ENCODE results near the gene KRT84.
"Not testable (repeated sequence)": the region's sequence is repeated elsewhere in the genome, so short reads cannot be mapped to it uniquely, and the experiment has no call there.

The KRT84 gene

DNA sequence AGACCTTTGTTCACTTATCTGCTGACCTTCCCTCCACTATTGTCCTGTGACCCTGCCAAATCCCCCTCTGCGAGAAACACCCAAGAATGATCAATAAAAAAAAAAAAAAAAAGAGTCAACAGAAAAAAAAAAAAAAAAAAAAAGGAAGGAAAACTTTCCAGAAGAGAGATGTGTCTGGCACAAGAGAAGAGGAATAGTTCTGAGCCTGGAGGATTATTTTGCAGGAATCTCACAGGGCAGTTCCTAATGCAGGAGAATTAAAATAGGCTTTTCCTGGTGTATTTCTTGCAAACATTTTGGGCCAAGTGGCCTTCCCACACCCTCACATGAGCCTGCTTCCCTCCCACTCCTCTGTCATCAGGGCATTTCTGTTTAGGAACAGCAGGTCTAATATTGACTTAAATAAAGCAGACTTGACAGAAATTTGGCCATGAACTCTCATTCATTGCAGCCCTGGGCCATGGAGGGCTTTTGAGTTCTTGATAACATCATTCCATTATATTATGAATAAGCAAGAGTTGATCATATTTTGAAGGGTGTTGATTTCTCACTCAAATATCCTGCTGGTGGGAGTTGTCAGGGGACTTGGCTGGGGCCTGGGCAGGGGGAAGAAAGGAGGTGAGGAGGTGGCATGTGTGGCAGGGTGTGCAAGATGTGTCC is 25.3 kb upstream of the KRT84 start:
- not testable (repeated sequence) for DNase-seq

DNA sequence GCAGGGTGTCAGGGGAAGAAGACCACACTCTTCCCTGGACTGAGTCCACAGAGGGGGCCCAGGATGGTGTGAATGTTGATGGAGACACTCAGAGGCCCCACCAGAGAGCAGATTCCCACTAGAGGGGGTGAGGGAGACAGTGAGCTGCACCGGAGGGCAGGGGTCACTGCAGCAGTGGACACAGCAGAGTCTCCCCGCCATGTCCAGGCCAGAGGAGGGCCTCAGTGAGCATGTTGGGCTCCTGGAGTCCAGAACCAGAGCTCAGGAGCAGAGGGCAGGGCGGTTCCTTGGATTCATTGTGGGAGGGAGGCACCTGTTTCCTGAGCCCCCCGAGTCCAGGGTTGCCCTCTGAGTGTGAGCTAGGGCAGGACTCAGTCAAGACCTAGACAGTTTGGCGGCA is 22.5 kb upstream of the KRT84 start:
- no peak for DNase-seq

DNA sequence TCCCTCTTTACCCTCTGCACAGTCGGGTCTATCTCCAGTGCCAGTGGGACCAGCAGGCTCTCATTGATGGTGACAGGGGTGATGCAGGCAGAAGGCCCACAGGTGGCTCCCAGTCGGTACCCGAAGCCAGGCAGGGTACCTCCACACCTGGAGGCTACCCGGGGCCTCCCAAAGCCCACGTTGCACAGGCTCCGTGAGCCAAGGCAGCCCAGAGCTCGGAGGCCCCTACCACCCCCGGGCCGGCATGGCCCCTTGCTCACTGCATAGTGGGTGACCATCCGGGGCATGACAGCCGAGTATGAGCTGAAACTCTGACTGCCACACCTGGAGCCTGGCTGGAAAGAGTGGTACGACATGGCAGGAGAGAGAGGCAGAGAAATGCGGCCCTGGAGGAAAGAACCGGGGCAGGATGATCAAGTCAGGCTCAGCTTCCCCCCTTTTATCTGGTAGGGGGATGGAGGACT is 20.5 kb upstream of the KRT84 start, which contains the start of gene KRT82:
Gene KRT82, minus strand, starts transcription at position 414 of the 464 bp plus-strand sequence. Its CDS starts 58 bp downstream, at position 356.
- no peak for DNase-seq

DNA sequence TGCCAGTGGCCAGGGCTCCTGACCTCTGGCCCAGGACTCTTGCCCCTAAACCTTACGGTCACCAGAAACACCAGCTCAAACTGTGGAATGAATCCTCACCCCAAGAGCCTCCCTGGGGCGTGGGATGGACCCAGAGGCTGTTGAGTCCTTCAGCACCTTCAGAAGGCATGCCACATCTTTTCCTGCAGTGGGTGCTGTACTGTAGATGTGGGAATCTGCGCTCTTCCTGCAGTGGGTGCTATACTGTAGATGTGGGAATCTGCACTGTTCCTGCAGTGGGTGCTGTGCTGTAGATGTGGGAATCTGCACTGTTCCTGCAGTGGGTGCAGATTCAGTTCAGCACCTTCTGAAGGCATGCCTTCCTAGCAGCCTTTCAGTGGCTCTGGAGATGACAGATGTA is 19.5 kb upstream of the KRT84 start:
- peak in 1 of 2 experiments; percentile 8 for DNase-seq

DNA sequence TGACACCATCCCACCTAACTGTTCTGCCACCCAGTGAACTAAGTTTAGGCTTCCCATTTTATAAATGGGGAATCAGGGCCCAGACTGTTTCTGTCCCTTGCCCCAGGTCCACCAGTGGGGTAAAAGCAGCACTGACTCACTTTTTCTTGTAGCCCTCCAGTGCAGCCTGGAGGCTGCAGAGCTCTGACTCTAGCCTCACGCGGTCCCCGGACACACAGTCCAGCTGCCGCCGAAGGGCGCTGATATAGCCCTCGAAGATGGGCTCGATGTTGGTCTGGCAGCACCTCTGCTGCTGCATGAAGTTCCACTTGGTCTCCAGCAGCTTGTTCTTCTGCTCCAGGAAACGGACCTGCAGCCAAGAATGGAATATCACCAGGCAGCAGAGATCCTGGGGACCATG is 18.1 kb upstream of the KRT84 start:
- DNase-seq = no peak

DNA sequence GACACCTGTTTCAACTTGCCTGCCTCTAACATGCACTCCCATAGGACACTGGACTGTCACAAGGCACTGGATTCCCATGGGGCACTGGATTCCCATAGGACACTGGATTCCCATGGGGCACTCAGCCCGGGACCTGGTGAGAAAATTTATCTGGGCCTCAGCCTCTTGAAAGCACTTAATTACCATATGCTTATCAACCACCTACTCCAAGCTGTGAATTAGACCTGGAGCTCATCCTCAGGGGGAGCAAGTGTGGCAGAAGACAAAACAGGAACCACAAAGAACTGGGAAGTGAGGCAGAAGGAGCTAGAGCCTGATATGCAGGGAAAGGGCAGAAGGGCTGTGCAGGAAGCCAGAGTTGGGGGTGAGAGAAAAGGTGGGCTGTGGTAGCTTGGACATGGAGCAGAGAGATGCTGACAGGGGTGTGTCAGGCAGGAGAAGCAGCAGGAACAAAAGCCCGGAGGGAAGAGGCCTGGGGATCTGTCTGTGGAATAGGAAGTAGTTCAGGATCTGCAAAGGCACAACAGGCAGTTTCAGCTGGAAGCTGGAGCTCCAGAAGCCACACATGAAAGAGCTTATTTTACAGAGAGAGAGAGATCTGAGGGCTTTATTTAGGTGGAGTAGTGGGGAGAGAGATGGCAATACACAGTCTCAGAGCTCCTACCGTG is 17.6 kb upstream of the KRT84 start:
- no peak for DNase-seq

DNA sequence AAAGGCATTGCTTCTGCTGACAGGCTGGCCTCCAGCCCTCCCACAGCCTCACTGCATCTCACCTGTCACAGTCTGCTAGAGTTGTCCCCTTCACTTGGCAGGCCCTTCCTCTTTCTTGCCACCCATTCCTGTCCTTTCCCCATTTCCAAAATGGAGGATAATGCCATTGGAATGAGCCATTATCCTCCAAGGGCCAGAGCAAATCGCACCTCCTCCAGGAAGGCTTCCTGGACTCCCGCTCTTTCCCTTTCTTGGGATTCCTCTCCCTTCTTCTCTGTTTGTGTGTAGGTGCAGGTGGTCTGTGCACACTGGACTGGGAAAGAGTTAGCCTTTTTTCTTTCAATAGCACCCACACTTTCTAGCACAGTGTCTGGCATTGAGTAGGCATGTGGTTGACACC is 16.9 kb upstream of the KRT84 start:
- DNase-seq = no peak

DNA sequence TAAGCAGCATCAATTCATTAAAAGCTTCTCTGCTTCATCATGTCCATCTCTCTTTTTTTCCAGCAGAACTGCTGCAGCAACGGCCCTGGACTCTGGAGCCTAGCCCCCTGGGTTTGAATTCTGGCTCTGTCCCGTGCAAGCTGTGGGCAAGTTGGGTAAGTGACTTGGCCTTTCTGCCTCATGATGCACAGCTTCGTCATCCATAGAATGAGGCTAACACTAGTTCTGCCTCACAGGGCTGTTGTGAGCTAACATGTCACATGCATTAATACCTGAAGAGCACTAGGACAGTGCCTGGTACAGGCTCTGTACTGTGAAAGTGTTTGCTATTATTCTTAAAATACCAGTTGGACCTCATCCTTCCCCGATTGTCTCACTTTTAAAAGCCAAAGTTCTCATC is 16.5 kb upstream of the KRT84 start:
- no peak for DNase-seq

DNA sequence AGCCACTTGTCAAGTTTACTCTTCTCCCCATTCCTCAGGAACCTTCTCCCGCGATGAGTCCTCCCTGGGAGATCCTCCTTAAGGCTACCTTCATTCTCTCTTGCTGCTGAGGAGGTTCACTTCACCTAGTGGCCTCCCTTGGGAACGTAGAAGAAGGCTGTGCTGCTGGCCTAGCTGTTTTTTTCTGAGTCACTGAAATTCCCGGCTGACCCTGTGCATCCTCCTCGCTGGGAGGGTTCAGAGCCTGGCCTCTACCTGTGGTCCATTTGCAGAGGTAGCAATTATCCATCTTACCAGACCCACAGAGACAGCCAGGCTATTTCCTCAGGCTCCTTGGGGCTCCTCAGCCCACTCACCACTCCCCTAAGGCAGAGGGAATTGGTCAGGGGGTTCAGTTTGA is 16.1 kb upstream of the KRT84 start:
- no peak for DNase-seq

DNA sequence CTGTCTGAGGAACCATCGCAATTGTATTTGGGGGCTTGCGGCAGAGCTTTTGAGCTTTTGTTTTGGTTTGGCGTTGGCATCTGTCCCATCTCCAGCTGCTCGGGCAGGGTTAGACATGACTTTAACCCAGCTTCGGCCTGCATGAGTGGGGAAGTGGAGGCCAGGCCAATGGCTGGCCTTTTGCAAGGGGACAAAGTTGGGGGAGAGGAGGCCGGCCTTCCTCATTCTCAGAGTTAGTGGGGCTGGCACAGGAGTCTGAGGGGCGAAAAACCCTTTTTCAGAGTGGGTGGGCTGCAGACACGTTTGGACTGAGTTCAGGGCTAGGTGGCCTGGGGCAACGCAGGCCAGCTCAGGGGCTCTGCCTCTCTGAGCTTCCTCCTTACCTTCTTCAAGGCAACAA is 15.5 kb upstream of the KRT84 start:
- DNase-seq = no peak

DNA sequence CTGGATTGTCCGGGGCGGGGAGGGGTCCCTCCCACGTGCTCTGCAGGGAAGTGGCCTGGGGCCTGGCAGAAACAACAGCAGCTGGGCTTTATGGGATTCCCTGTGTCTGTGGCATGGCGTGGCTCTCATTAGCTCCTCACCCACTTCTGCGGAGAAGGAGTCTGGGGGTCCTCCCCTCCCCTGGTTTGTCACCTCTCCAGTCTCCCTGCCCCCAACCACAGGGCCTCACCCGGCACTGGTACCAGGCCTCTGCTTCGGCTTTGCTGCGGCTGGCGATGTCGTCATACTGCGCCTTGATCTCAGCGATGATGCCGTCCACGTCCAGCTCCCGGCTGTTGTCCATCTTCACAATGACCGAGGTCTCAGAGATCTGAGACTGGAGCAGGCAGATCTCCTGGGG is 14.3 kb upstream of the KRT84 start:
- no peak for DNase-seq

DNA sequence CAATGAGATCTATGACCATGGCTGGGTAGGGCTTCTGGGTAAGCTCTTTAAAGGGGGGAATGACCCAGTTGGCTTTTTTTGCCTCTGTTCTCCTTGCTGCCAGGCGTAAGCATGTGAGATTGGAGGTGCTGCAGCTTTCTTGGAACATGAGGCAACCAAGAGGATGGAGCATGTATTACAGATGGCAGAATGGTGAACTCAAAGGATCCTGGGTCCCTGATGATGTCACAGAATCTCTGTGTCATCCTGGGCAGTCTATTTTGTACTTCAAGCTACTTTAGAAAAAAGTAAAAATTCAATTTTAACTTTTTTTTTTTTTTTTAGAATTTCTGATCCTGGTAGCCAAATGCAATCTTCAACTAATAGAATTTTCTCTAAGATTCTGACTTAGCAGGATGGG is 12.7 kb upstream of the KRT84 start:
- DNase-seq = no peak

DNA sequence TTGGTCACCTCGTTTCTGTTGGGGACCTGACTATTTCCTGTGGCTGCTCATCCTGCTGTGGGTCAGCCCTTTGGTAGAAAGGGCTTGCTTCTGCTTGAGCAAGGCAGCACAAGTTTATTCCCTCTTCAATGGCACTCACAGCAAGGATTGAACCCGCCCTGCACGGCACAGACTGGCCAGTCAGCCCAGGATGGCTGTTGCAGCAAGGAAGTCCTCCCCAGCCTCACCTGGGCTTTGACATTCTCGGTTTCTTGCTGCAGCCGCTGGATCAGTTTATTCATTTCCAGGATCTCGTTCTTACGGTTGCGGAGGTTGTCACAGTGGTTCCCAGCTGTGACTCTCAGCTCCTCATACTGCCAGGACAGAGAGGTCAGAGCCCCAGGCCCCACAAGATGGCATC is 11.2 kb upstream of the KRT84 start:
- DNase-seq = no peak

DNA sequence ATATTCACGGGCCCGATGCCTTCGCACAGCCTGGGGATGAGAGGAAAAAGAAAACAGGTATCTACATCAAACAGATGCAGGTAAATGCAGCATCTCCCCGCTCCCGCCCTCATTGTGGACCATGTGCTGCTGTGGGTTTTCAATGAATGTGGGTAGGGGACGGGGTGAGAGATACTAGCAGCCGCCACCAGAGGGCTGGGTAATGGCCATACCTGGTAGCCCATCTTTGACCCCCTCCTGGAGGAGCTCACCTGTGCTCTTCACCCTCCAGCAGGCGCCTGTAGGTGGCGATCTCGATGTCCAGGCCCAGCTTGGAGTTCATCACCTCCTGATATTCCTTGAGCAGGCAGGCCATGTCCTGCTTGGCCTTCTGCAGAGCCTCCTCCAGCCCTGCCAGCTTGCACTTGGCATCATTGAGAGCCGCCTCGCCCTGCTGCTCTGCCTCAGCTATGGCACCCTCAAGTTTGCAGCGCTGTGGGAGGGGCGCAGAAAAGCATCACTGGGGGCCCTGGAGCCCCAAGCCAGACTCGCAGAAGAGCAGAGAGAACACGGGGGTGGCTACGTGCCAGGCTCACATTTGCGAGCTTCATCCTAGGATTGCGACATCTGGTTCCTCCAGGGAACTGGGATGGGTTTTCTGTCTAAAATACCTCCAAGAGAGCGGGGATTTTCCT is 10.4 kb upstream of the KRT84 start:
- no peak for DNase-seq

DNA sequence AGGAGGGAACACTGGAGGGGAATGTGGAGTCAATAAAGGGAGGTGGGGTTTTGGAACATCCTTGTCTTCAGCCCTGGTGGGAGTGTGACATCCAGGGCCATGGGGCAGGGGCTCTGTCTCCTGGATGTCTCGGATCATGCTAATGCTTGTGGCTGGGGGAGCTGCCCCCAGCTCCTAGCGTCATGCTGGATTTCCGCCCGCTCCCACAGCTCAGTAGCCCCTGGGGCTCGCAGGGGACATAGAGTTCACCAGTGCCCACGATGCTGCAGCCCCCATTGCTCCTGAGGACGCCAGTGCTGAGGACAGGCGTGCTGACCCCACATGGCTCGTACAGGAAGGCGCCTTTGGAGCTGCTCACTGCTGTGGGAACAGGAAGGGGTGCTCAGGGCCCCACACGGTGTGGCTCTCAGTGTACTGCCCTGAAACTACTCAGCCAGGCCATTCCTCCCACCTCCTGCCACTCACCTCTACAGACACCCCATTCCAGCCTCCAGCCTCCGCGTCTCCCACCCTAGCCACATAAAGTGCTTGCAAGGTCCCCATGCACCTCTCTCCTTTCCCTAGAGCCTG is 9.5 kb upstream of the KRT84 start:
- DNase-seq = no peak

DNA sequence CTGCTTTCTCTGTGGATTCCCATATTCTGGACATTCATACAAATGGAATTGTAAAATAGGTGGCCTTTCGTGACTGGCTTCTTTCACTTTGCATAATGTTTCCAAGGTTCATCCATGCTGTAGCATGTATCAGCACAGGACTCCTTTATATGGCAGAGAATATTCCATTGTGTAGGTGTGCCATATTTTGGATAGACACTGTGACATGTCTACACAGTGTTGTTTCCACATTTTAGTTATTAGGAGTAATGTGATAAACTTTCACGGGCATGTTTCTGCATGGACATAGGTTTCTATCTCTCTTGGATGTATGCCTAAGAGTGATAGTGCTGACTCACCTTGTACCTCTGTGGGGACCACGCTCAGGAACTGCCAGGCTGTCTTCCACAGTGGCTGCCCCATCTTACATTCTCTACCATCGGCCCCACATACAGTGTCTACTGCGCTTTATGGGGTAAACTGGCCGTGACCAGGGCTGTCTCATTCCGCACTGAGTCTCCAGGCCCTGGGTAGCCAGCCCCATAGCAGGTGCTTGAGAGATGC is 7.1 kb upstream of the KRT84 start:
- no peak for DNase-seq

DNA sequence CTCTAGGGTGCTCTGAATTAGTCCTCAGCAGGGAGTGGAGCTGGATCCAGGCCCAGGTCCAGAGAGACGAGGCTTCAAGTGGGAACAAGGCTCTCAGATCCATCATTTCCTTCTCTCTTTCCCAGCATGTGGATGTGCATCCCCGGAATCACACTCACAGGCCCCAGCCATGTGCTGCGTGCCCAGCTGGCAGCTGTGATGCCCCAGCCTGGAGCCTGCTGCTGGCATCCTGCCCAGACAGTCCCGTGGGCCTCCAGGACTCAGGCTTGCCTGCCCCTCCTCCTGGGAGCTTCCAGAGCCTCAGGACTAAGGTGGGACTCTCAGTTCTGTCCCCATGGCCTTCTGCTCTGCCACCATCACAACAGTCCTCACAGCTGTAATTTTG is 6.2 kb upstream of the KRT84 start:
- DNase-seq = no peak

DNA sequence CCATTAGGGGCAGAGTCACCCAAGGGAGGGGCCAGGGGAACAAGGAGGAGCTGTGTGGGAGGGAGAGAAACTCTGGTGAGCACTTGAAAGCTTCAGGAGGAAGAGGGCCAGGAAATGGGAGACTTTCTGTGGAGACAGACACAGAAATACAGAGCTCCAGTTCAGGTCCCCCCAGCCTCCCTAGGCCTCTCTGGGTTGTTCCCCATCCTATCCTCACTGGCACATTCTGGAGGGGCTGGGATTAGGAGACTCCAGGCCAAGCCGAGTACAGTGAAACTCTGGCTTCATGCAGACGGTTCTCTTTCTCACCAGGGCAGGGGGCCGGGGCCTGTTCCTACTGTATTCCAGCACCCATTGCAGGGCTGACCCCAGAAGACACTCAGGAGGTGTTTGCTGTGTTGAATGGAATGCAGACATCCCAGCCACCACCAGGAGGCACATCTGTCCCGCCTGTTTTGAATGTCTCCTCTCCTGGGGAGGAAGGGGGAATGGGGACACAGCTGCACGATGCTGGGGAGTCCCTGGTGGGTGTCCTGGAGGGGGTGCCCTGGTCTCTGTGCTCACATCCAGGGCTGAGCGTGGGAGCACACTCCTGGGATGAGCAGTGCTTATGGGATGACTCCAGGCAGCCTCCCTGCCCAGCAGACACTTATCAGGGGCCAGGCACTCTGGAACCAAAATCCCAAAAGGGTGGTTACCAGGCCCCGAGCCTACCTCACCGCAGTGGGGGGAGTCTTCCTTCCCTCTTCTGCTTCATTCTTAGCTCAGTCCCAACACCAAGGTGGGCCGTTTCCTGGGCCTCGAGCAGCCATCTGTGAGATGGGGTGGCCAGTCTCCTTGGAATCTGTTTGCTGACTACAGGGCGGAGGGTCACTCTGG is 5.5 kb upstream of the KRT84 start:
- DNase-seq = no peak

DNA sequence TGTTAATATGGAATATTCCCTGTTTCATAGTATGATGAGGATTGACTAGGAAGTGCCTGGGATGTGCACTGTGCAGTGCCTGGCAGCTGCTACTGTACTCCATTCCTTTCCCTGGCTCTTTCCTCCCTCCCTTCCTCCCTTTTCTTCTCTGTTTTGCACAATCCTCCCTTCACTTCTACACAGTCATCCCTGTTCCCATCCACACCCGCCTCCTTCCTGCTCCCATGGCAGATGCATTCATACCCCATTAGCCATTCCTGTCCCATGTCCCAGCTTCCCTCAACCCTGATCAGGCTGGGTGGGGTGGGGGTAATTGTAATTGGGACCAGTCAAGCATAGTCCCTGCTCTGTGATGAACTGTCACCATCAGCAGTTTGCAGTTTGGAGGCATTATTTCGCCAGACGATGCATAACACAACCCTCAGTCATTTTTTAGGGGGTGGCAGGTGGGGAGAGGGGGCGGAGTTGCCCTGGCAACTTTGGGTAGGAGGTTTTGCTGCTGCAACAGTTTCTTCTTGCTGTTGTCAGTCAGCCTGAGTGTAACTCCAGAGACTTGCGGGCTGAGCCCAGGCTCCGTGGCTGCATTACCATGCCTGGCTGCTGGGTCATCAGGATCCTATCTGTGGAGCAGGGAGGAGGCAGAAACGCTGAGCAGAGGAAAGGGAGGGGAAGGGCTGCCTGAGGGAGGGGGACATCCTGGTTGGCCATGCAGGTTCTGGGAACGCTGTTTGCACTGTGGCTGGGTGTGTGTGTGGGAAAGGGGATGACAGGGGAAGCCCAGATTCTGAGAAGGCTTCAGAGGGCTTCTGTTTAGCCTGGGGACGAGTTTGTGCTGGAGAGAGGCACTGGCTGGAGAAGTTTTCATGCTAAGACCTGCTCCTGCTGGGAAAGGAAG is 4.1 kb upstream of the KRT84 start:
- DNase-seq = no peak

DNA sequence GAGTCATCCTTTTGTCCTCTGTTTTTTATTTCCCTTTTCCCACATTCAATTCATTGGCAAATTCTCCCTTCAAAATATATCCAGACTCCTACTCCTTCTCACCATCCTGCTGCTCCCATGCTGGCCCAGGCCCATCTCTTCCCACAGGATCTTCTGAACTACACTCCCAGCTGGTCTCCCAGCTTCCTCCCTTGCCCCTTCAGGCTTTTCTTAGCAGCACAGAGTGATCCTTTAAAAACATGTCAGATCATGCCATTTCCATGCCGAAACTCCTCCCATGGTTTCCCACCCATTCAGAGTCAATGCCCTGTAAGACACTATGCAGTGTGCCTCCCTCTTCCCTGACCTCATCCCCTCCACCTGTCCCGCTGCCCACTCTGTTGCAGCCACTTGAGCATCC is 2.4 kb upstream of the KRT84 start:
- no peak for DNase-seq

DNA sequence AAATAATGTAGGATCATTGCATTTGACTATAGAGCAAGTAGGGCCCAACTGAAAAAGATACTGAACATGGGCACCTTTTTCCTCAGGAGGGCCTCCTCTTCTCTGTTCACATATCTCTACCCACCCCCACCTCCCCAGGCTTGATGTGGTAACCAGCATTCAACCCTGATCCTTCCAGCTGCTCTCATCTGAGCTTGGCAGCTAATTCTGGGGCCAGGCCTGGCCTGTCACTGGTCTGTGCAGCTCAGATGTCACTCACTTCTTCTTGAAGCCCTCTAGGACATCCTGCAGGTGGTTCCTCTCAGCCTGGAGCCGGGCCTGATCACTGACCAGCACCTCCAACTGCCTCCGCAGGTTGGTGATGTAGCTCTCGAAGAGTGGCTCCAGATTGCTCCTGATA is 2.1 kb downstream of the KRT84 start:
- no peak for DNase-seq

DNA sequence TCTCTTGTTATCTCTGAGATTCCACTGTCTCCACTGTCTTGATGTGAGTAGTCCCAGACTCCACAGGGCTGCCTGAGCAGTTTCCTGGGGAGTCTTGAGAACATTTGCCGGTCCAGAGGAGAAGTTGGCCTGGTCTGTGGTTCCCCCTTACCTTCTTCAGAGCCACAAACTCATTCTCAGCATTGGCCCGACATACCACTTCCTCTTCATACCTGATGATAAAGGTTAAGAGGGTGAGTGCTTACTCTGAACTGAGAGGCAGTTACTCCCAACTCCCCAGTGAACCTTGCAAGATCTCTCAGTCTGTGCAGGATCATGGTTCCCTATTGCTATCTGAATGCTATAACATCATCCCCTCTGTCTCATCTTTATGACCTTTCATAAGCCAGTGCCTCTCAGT is 2.6 kb downstream of the KRT84 start:
- no peak for DNase-seq

Data from SW 1271 (cell line).